Measurements from ENCODE around the gene DPP10.

DNA sequence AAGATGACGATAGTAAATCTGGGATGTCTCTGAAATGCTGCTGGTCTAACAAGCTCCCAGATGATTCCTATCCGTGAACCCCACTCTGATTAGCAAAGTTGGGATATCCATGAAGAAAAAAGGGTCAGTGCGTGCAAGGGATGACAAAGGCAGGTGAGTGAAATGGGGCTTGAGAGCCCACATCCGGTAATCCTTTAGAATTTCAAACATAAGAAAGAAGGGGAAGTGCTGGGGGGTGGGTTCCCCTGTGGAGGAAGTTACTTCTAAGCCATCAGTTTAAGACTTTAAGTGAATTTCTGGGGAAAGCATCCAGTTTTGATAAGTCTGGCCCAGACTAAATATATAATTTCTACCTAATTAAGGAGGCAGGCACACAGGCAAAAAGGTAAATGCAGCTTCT, 209.5 kb downstream of the DPP10 start:
- TF ChIP-seq, protein P1, sequence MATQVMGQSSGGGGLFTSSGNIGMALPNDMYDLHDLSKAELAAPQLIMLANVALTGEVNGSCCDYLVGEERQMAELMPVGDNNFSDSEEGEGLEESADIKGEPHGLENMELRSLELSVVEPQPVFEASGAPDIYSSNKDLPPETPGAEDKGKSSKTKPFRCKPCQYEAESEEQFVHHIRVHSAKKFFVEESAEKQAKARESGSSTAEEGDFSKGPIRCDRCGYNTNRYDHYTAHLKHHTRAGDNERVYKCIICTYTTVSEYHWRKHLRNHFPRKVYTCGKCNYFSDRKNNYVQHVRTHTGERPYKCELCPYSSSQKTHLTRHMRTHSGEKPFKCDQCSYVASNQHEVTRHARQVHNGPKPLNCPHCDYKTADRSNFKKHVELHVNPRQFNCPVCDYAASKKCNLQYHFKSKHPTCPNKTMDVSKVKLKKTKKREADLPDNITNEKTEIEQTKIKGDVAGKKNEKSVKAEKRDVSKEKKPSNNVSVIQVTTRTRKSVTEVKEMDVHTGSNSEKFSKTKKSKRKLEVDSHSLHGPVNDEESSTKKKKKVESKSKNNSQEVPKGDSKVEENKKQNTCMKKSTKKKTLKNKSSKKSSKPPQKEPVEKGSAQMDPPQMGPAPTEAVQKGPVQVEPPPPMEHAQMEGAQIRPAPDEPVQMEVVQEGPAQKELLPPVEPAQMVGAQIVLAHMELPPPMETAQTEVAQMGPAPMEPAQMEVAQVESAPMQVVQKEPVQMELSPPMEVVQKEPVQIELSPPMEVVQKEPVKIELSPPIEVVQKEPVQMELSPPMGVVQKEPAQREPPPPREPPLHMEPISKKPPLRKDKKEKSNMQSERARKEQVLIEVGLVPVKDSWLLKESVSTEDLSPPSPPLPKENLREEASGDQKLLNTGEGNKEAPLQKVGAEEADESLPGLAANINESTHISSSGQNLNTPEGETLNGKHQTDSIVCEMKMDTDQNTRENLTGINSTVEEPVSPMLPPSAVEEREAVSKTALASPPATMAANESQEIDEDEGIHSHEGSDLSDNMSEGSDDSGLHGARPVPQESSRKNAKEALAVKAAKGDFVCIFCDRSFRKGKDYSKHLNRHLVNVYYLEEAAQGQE (IDR thresholded peaks at IDR 0.05; ENCODE audit: insufficient read depth in 1 of 2, low read depth in 2 of 2, low read length in 2 of 2) = no peak
- TF ChIP-seq POLR2AphosphoS5 (IDR thresholded peaks at IDR 0.05; ENCODE audit: low read depth, low read length) (no peak), SIN3A (IDR thresholded peaks at IDR 0.05; ENCODE audit: borderline replicate concordance, insufficient read depth, low read length) (no peak), TAF1 (IDR thresholded peaks at IDR 0.05; ENCODE audit: borderline replicate concordance, insufficient read depth, low read length) (no peak)
